Effector CD4-positive, alpha-beta T cell (primary cell): ENCODE data around the gene RFC2.
"Not testable (repeated sequence)": the region's sequence is repeated elsewhere in the genome, so short reads cannot be mapped to it uniquely, and the experiment has no call there.

Source experiments
- DNase-seq: peaks from one replicate; pipeline ENCODE4 v3.0.0-alpha.2; 2020

RFC2 gene

DNA sequence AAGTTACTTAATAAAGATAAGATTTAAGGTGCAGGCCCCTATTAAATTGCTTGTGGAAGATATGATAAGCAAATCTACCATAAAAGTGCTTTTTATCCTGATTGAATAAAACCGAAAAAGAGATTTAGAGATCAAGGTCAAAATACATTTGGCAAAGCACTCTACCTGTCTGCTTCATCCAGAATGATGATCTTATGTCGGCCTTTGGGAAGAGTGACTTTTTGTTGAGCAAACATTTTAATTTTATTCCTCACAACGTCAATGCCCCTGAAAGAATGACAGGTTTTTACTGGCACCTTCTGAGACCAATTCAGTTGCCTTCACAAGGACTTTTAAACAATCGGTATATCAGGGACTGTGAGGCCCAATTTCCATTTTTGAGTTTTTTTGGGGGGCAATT, 7.7 kb downstream of the RFC2 start:
- DNase-seq, result no peak

DNA sequence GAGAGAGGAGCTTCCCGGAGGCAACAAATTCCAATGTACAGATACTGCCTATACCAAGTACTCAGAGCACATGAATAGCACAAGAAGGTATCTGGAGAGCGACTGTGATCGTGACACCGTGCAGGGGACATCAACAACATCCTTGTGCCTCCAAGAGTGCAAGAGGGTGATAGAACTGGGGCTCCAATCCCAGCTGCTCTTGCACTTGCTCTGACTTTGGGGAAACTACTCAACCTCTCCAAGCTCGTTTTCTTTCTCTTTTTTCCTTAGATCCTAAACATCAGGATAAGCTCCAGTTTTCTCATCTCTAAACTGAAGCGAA, 12.1 kb downstream of the RFC2 start:
- no peak for DNase-seq

DNA sequence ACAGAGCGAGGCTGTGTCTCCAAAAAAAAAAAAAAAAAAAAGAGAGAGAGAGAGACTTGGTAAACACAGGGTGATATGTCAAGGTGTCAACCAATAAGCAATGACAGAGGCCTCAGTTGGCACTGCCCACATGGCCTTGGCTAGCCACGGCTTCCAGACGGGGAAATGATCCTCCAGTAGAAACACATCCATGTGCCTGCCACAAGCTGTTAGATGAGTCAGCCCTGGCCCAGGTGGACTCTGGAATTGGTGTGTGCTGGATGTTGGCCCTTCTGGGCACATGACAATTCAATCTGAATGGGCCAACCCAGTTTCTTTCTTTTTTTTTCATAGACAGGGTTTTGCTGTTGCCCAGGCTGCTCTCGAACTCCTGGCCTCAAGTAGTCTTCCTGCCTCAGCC, 13.7 kb downstream of the RFC2 start:
- DNase-seq, result no peak

DNA sequence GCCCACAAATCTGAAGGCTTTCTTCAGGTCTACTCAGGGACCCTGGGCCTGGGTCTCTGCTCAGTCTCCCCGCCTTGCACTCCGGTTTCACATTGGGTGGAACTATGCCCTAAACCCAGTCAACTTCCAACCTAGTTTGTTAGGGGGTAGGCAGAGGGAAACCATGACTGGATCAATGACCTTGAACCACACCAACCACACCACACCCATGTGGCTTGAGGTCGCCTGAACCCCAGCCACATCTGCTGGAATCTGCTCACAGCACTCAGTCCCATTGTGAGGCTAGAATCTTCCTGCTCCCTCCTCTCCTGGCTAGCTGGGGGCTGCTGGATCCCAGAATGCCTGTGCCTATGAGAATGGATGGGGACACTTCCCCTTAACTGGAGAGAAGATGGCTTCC, 17.9 kb downstream of the RFC2 start:
- no peak for DNase-seq

DNA sequence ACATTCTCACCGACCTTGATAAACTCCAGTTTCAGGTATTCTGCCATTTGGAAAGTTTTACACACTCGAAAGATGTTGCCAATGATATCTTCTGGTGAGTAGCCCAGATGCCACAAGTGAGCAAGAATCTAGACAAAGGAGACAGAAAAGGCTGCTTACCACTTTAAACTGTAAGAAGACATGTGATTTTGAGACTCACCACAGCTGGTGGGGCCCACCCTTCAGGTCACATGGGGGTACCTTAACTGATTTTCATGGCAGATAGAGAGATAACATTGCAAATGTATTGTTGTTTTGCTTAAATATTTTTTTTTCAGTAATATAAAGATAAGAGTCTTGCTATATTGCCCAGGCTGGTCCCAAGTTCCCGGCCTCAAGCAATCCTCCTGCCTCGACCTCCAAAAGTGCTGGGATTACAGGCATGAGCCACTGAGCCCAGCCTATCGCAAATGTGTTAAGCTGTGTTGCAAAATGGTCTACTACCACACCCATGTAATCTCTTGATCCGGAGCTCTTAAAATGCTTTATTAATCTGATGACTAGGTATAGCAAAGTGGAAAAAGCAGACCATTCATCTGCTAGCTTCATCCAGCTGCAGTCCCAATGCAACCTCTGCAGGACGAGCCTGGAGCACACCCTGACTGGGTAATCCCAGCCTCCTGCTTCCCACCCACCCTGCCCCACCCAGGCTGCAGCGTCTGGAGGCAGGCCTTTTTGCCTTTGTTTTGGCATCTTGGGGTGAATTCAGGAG, 18.5 kb downstream of the RFC2 start:
- no peak for DNase-seq

DNA sequence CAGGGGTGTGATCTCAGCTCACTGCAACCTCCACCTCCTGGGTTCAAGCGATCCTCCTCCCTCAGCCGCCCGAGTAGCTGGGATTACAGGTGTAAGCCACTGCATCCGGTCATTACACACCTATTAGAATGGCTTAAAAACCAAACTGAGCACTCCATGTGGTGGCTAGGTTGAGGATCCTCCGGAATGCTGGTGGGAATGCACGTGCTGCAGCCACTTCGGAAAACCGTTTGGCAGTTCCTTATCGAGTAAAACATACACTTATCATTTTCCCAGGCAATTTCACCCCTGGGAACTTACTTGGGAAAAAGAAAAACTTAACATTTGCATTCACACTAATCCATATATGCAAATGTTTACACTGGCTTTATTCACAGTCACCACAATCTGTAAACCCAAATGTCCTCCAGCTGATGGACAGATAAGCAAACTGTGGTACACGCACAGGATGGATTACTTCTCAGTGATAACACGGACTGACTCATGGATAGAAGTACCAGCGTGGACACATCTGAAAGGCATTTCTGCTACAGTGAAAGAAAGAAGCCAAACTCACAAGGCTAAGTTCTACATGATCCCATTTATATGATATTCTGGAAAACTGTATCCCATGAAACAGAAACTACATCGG, 20.4 kb downstream of the RFC2 start:
- DNase-seq, result no peak

DNA sequence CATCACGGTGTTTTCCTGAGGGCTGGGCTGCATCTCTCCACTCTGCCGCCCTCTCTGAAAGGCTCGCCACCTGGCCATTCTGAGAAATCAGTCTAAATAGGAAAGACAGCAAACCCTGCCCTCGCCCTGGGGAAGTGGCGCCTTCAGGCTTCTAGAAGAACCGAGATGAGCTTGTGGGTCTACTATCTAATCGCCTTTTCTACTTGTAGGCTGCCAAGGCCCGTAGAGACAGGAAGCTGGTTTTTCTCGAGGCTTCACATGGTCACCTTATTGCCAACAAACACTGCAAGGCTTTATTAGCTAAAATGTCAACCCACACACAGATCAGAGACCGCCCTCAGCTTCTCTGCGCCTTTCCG, 23.0 kb downstream of the RFC2 start:
- no peak for DNase-seq

DNA sequence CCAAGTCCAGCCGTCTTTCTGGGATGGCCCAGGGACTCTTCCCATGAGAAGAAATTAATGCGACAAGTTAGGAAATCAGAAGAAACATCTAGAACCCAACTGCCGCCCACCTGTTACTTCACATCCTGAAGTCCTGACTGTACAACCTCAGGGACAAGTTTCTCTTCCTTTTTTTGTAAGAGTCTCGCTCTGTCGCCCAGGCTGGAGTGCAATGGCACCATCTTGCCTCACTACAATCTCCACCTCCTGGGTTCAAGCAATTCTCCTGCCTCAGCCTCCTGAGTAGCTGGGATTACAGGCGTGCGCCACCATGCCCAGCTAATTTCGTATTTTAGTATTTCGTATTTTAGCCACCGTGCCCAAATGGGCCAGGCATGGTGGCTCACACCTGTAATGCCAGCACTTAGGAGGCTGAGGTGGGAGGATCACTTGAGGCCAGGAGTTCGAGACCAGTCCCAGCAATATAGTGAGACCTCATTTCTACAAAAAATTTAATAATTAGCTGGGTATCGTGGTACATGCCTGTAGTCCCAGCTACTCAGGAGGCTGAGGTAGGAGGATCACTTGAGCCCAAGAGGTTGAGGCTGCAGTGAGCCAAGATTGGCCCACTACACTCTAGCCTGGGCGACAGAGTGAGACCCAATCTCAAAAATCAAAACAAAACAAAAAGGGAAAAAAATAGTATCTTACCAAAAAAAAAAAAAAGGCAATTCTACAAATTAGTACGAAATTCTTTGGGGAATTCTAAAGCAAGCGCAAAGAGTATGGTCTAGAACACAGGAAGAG, 23.6 kb downstream of the RFC2 start:
- no peak for DNase-seq

DNA sequence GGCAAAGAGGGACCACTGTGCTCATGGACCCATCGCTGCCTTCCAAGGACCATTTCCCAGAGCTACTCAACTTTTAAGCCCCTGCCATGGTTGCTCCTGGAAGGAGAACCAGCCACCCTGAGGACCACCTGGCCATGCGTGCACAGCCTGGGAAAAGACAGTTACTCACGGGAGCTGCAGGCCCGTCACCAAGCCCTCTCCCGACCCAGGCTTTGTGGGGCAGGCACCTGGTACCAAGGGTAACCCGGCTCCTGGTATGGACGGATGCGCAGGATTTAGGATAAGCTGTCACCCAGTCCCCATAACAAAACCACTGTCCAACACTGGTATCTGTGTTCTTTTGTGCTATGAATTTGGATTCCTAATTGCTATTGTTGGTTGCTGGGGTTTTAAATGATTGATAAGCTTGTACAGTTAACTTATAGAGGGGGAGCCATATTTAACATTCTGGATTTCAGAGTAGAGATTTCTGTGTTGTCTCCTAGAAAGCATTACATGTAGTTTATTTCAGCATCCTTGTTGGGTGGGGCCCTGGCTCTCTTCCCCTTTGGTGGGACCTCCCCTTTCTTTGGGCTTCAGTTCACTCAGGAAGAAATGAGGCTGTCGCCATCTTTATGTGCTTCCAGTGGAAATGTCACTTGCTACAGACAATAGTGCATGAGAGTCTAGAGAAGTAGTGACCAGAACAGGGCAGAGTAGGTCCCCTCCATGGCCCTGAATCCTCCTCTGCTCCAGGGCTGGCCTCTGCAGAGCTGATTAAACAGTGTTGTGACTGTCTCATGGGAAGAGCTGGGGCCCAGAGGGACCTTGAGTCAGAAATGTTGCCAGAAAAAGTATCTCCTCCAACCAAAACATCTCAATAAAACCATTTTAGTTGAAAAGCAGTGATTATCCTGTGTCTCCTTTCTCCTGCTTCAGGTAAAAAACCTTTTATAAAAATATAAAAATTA, 25.0 kb downstream of the RFC2 start:
- no peak for DNase-seq

DNA sequence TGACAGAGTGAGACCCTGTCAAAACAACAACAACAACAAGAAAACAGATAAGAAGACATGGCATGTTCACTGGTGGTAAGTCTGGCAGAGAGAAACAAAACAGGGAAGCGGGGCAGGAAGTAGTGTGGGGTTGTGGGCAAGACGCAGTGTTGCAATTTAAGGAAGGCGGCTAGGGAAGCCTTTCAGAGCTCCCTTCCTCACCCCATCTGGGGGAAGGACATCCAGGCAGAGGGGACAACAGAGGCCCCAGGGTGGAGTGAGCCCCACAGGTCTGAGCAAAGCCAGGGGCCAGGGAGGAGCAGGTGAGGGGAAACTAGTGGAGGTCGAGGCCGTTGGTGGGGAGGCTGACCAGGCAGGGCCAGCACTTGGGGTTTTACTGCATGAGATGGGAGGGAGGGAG, 27.6 kb downstream of the RFC2 start:
- DNase-seq, result no peak

DNA sequence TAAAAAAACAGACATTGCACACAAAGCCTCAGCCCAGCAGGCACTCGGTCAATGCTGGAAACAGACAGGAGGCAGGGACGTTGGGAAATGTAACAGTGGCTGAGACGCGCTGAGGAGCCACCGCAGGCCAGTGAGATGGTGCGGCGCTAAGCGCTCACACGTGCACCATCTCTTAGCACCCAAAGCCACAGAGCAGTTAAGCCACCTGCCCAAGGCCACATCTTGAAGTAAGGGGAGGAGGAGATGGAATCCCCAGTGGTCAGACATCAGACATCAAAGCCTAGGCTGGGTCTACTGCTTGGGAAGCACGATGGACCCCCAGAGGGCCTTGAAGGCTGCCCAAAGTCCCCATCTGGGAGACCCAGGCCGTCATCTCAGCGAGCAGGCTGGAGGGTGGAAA, 28.8 kb downstream of the RFC2 start:
- DNase-seq, result no peak

DNA sequence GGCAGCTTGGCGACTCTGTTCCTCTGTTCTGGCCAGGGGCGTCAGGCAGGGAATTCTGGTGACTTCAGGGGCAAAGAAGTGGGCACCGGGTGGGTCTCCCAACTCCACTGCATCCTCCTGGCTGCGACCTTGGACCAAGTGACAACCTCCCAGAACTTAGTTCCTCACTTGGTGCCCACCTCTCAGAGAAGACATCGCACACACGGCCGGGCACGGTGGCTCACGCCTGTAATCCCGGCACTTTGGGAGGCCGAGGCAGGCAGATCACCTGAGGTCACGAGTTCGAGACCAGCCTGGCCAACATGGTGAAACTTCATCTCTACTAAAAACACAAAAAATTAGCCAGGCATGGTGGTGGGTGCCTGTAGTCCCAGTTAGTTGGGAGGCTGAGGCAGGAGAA, 29.3 kb downstream of the RFC2 start:
- not testable (repeated sequence) for DNase-seq

DNA sequence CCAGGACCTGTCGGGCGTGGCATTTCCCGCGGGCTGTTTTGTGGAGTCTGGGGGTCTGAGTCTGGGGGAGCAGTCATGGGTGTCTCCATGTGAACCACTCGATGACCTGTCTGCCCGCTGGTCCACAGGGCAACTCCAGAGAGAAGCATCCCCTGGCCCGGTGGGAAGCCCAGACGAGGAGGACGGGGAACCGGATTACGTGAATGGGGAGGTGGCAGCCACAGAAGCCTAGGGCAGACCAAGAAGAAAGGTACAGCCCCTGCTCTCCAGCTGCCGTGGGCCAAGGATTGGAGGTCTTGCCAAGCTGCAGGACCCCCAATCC, 29.7 kb downstream of the RFC2 start:
- no peak for DNase-seq

DNA sequence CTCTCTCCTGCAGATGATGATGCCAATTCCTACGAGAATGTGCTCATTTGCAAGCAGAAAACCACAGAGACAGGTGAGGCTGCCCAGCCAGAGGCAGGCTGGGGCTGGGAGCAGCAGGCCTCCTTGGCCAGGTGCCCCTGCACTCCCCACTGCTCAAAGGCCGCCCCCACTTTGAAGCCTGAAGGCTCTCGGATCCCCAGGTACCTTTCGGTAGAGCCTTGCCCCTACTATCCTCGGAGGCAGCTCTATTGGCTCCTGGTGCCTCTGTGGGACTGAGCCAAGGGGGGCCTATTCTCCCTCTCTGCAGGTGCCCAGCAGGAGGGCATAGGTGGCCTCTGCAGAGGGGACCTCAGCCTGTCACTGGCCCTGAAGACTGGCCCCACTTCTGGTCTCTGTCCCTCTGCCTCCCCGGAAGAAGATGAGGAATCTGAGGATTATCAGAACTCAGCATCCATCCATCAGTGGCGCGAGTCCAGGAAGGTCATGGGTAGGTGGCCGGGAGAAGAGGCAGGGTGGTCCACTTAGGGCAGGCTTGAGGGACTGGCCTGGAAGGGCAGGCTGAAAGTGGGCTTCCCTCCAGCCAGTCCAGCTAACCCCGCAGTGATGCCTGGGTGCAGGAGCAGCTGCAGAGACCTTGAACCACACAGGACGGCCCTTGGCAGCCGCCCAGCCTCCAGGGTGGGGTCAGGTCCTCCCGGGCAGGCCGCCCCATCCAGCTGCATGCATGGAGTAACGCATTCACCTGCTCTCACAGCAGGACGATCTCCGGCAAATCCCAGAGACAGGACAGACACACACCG, 30.3 kb downstream of the RFC2 start:
- DNase-seq, result no peak

DNA sequence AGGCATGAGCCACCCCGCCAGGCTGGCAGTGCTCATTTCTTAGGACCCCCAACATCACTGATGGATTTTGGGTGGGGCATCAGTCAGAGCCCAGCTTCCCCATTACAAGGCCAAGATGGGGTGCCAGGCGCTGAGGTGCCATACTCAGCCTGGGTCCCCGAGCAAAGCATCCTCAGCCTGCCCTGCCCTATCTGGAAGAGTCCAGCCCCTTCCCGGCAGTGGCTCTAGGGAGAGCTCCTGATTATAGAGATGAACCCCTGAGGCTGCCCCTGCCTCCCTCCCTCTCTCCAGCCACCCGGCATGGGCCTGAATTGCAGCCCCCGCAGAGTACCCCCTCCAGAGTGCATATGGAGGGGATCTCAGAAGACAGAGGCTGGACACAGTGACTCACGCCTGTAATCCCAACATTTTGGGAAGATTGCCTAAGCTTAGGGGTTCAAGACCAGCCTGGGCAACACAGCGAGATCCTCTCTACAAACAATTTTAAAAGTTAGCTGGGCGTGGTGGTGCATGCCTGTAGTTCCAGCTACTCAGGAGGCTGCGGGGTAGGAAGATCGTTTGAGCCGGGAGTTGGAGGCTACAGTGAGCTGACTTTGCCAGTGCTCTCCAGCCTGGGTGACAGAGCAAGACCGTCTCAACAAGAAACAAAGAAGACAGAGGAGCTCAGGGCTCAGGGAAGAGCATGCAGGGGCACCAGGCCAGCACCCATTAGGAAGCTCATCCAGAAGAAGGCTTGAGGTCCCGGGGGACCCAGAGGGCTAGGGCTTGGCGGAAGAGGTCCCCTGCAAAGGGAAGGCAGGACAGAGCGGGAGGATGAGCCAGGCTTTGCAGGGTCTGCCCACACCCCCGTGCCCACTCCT, 31.1 kb downstream of the RFC2 start:
- DNase-seq, result no peak

DNA sequence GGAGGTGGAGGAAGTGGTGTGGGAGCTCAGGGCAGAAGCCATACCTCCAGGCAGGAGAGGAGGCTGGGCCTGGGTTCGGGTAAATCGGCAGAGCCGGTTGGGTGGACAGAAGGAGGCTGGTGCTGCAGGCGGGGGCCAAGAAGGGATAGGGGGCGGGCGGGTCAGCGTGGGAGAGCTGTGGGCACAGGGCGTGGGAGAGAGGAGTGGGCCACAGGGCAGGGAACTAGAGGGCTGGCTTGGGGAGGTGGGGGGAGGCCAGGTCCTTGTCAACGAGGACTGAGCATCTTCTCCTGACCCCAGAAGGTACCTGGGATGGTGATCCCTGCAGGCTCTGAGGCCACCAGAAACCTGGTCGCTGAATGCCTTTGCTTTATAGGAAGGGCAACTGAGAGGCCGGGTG, 32.5 kb downstream of the RFC2 start:
- no peak for DNase-seq

DNA sequence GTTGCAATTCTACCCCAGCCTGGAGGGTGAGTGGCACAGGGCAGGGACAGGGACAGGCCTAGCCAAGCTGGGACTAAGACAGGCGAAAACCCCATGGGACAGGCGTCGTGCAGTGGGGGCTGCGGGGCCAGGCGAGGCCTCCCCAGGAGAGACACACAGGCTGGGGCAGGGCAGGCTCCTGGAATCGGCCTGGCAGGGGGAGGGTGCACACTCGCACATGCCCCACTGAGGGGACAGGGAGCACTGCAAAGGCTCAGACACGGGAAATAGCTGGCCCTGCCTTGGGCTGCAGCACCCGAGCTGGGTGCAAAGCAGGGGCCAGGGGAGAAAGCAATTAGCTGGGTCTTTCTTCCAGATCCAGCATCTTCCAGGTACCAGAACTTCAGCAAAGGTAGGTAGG, 34.0 kb downstream of the RFC2 start:
- DNase-seq, result no peak

DNA sequence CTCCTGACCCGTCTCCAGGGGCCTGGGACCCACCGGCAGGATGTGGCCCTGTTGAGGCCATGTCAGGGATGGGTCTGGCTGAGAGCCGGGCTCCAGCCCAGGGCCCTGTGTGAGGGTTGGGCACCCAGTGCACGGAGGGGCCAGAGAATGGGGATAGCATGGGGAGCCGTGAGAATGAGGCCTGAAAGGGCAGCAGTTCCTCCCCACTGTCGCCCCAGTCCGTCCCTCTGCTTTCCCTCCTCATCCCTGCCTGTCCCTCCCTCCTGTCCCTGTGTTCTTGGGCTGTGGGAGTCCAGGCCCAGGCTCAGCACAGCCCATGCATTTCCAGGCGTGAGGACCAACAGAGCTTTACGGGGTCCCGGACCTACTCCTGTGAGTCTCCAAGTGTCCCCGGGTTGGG, 34.8 kb downstream of the RFC2 start:
- DNase-seq, result no peak

DNA sequence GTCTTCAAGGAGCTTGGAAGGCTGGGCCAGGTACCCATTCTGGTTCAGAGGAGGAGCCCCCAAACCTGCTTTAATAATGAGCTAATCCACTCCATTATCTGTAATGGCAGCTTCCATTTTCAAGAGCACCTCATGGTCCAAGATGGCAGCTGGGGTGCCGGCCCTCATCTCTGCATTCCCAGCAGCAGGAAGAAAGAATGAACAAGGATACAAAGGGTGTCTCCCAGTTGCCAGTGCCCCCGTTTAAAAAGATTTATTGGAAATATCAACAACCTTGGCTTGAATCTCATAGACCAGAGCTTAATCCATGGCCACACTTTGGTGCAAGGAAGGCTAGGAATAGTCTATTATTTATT, 35.9 kb downstream of the RFC2 start:
- no peak for DNase-seq

DNA sequence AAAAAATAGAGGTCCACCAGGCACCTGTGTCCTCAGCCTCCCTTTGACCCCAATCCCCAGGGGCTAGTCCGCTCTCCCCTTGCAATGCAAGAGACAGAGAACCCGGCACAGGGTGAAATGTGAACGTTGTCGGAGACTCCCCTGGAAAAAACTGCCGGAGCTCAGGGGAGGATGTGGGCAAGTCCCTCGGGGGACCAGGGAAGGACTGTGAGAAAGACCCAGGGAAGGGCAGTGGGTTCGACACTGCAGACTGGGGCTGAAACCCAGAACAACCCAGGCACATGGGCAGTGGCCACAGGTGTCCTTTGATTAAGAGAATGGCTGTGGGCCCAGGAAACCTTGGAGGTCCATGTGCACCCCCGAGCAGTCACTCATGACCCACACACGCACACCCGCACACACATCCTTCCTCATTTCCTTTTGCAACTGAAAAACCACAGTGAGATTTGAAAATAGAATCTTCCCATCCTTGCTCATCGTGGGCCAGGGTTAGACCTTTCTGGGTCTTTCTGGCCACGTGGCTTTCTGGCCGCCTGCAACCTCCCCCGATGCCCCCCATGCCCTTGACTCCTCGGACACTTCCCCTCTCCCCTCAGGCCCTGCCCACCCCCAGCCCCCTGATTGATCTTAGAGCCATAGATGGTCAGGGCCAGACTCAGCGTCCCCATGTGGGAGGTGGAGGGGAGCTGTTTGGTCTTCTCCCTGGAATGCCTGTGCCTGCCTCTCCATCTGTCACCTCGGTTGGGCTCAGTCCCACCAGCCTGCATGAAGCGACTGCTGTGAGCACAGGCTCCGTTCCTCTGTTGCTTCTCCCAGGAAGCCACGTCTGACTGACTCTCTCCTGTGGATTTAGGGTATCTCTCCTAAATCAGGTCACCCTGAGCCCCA, 36.5 kb downstream of the RFC2 start:
- DNase-seq, result no peak

DNA sequence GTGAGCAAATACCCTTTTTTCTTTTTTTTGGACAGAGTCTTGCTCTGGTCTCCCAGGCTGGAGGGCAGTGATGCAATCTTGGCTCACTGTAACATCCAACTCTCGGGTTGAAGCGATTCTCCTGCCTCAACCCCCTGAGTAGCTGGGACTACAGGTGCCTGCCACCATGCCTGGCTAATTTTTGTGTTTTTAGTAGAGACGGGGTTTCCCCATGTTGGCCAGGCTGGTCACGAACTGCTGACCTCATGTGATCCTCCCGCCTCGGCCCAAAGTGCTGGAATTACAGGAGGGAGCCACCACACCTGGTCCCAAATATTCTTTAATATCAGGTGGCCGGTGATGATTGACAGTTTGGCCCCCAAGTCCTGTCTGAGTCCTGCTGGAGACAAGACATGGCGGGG, 37.8 kb downstream of the RFC2 start:
- no peak for DNase-seq
